ENCODE data around the gene DEDD.

Gene DEDD

DNA sequence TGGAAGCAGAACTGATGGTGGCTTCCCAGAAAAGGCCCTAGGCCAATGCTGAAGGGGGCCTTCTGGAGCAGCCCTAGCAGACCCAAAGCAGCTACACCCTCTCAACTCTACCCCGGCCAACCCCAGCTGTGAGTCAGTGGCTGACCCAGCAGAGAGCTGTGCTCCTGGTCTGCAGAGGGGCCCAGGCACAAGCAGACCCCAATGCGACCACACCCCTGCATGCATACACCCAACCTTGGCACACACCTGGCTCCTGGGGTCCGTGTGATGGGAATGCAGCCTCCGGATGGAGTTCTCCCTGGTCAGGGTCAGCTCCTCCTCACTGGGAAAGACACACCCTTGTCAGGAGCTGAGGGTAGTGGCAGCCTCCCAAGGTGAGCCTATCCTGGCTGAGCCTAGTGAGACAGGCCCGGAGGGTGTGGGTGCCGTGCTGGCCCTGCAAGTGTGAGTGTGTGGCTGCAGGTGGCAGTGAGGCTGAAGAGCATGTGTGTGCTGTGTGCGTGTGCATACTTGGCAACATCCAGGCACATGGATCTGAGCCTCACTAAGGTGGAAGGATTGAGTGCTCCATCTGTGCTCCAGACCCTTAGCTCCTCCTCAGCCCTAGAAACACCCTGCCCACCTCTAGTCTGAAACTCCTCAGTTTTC lies 58.9 kb downstream of the DEDD start:
- no peak for DNase-seq (ENCODE audit: low read depth in 2 of 2)

DNA sequence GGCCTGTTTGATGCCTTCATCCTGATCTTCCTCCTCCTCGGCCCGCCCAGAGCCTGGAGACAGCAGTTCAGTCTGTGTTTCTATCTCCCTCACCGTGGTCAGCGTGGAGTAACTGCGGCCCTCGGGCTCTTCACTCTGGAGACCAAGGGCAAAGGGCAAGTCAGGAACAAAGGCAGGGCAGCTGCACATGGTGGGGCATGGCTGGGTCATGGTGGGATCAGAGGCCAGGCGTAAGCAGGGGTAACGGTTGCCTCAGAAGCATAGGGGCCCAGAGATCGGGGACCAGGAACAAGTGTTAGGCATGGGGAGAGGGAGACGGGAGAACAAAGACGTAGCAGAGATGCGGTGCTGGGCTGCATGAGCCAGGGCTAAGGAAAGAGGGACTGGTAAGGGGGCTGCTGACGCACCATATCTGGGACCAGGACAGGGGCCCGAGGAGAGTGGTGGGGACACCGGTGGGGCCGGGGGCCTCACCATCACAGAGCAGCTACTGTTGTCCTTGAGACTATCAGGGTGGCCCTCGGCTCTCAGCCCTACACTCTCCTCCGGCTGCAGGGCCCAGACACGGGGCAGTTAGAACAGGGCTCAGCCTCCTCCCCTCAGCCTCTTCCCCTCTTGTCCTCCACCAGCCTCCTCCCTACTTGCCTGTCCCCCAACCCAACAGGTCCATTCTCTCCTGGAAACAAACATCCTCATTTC lies 59.6 kb downstream of the DEDD start:
- no peak for DNase-seq (ENCODE audit: low read depth in 2 of 2)

DNA sequence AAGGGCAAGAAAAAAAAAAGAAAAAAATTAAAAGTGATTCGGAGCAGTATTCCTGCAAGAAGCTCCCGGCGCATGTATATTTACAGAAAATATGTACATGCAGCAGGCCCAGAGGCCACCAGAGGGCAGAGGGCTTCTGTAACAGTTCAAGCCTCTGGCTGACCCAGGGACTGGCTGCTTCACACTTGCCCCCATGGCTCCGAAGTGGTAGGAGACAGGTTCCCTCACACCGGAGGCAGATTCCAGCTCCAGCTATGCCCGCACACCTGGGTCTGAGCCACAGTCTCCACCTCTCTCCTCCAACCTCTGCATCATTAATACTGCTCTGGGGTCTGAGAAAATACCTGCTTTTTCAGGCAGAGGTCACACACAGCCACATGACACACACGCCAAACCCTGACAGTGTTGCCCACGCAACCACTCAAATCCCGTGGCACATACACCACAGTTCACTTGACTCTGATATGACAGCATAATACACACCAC lies 60.5 kb downstream of the DEDD start:
- peak in 1 of 2 donors; percentile 20 for DNase-seq (ENCODE audit: low read depth in 2 of 2)
